Effector memory CD8-positive, alpha-beta T cell (primary cell): ENCODE data around the gene SLBP.
"Not testable (repeated sequence)": the region's sequence is repeated elsewhere in the genome, so short reads cannot be mapped to it uniquely, and the experiment has no call there.

Source experiments
- ATAC-seq: fragments of 150-1000 bp; cut with Tn5 transposase; replicated peaks from 2 replicates; pipeline ENCODE4 v1.10.0; 2021; ENCODE audit warnings: mild to moderate bottlenecking, moderate library complexity
- DNase-seq, 3 experiments: peaks; one replicate each; pipeline ENCODE4 v3.0.0; 2021
- H3K27ac Mint-ChIP-seq, 2 donors: one replicate each; pipeline ENCODE4 v1.8.0; 2022; ENCODE audit warnings: mild to moderate bottlenecking in 2 of 2, mixed read lengths in 2 of 2, moderate library complexity in 2 of 2
- H3K27me3 Mint-ChIP-seq, 2 donors: one replicate each; pipeline ENCODE4 v1.8.0; 2022; ENCODE audit warnings: mixed read lengths in 2 of 2
- H3K36me3 Mint-ChIP-seq: one replicate; pipeline ENCODE4 v1.8.0; 2022; ENCODE audit warnings: mild to moderate bottlenecking, moderate library complexity, mixed read lengths; ENCODE audit not compliant: insufficient read depth
- H3K4me1 Mint-ChIP-seq, 2 donors: one replicate each; pipeline ENCODE4 v1.8.0; 2022; ENCODE audit warnings: low read depth in 2 of 2, mixed read lengths in 2 of 2
- H3K4me3 Mint-ChIP-seq, 2 donors: one replicate each; pipeline ENCODE4 v1.8.0; 2022; ENCODE audit warnings: mild to moderate bottlenecking in 2 of 2, mixed read lengths in 2 of 2, moderate library complexity in 2 of 2
- H3K9me3 Mint-ChIP-seq, 2 donors: one replicate each; pipeline ENCODE4 v1.8.0; 2022; ENCODE audit warnings: mixed read lengths in 2 of 2

The SLBP gene

GRCh38 chr4:1676605-1677525 is 35.3 kb downstream of the SLBP start:
- ATAC-seq (no peak), DNase-seq (no peak)
- Mint-ChIP-seq H3K9me3 (no peaks in the 10 kb centered on the region), H3K36me3 (no peaks in the 10 kb centered on the region), H3K27ac (no peak overlapping the region), H3K27me3 (peaks cover 0 to 17% of the 10 kb centered on the region in 2 donors), H3K4me3 (no peak overlapping the region), H3K4me1 (no peaks in the 10 kb centered on the region)

DNA sequence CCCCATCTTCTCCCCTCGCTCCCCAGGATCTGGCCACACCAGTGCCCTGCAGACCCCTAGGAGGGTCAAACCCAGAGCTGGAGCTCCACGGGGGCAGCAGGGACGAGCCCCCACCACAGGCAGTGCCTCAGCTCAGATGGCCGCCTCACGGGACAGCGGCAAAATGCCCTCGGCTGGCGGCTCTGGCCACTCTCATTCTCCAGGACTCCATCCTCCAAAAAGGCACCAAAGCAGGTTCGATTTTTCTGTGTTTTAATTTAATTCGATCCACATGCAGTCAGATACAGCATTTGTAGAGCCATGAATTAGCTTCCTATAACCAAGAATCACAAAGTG is 36.3 kb downstream of the SLBP start:
- no peaks in the 10 kb centered on the region for H3K9me3 Mint-ChIP-seq
- no peak overlapping the region for H3K27ac Mint-ChIP-seq
- no peak overlapping the region for H3K4me3 Mint-ChIP-seq
- DNase-seq = no peak
- H3K36me3 Mint-ChIP-seq = no peaks in the 10 kb centered on the region
- no peak for ATAC-seq
- H3K27me3 Mint-ChIP-seq = peaks cover 0 to 17% of the 10 kb centered on the region in 2 donors
- no peaks in the 10 kb centered on the region for H3K4me1 Mint-ChIP-seq

DNA sequence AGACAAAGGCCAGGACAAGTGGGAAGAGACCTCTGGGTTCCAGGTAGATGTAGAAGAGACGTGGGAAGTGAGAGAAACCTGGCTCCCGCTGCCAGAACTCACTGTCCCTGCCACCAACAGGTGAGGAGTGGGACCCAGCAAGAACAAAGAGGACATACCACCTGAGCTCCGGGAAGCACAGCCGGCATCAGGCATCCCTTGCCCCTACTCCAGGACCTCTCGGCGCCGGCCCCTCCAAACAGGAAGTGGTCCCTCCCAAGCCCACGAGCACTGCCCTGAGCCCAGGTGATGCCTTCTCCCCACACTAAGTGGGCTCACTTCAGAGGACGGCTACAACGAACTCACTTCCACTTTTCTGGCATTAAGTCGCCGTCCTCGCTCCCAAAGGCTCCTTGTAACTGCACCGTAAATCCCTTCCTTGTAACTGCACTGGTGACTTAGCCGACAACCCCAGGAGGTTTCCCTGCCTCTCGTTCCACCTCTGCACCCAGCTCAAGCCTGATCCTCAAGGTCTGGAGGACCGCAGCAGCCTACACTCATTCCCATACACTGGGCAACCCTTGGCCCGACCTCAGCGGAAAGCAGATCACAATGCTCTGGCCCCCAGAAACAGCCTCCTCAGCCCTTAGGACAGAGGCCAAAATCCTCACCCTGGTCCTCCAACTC is 36.9 kb downstream of the SLBP start:
- no peaks in the 10 kb centered on the region for H3K9me3 Mint-ChIP-seq
- H3K4me1 Mint-ChIP-seq = no peaks in the 10 kb centered on the region
- H3K4me3 Mint-ChIP-seq = no peak overlapping the region
- ATAC-seq (no peak), DNase-seq (no peak)
- peaks cover 0 to 17% of the 10 kb centered on the region in 2 donors for H3K27me3 Mint-ChIP-seq
- H3K36me3 Mint-ChIP-seq = no peaks in the 10 kb centered on the region
- H3K27ac Mint-ChIP-seq = peak overlapping the region in 1 of 2 donors; percentile 23

GRCh38 chr4:1674682-1675081 is 37.4 kb downstream of the SLBP start:
- H3K36me3 Mint-ChIP-seq = no peaks in the 10 kb centered on the region
- no peak for DNase-seq
- no peaks in the 10 kb centered on the region for H3K4me1 Mint-ChIP-seq
- peaks cover 0 to 17% of the 10 kb centered on the region in 2 donors for H3K27me3 Mint-ChIP-seq
- ATAC-seq = no peak
- no peak overlapping the region for H3K4me3 Mint-ChIP-seq
- H3K9me3 Mint-ChIP-seq = no peaks in the 10 kb centered on the region
- H3K27ac Mint-ChIP-seq = peak overlapping the region in 1 of 2 donors; percentile 23

DNA sequence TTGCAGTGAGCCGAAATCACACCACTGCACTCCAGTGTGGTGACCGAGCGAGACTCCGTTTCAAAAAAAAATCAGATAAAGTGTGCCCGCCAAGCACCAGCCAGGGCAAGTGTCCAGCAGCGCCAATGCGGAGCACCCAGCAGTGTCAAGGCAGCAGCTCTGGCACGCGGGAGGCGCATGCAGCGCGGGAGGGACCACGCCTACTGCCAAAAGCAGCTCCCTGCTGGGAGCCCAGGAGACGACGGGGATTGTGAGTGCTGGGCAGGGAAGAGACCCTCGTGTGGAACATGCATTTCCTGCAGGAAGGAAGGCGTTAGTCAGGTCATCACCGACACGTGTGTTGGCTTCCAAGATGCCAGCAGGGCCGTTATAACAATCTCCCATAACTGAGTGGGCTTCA is 38.4 kb downstream of the SLBP start:
- H3K4me1 Mint-ChIP-seq = no peaks in the 10 kb centered on the region
- no peak overlapping the region for H3K4me3 Mint-ChIP-seq
- no peak overlapping the region for H3K27ac Mint-ChIP-seq
- DNase-seq = no peak
- no peaks in the 10 kb centered on the region for H3K9me3 Mint-ChIP-seq
- H3K27me3 Mint-ChIP-seq = peaks cover 0 to 17% of the 10 kb centered on the region in 2 donors
- H3K36me3 Mint-ChIP-seq = no peaks in the 10 kb centered on the region
- ATAC-seq = no peak

GRCh38 chr4:1671011-1671410 is 41.1 kb downstream of the SLBP start:
- peaks cover 0 to 16% of the 10 kb centered on the region in 2 donors for H3K27me3 Mint-ChIP-seq
- not testable (repeated sequence) for H3K9me3 Mint-ChIP-seq, DNase-seq, ATAC-seq, H3K4me1 Mint-ChIP-seq, H3K36me3 Mint-ChIP-seq, H3K27ac Mint-ChIP-seq, H3K4me3 Mint-ChIP-seq

DNA sequence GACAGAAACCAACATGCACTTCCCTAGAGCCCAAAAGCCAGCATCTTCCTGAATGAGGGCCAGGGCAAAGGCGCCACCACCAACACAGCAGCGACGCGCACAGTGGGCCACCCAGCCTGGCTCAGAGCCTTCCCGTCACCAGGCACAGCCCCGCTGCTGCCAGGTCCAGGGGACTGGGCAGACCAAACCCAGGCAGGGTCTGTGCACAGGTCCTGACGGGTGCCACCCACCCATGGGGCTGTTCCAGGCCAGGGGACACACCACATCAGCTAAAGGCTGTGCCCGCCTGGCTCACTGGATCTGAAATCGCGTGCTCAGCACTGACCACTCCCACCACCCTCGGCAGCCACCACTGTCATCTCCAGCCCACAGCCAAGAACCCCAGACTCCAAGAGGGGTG is 41.8 kb downstream of the SLBP start:
- Mint-ChIP-seq H3K9me3 (no peaks in the 10 kb centered on the region), H3K4me1 (no peaks in the 10 kb centered on the region), H3K27ac (no peak overlapping the region), H3K36me3 (peaks cover 3% of the 10 kb centered on the region), H3K27me3 (peaks cover 0 to 8% of the 10 kb centered on the region in 2 donors), H3K4me3 (no peak overlapping the region)
- ATAC-seq = no peak
- no peak for DNase-seq

- DNase-seq = no peak
- H3K36me3 Mint-ChIP-seq = peaks cover 3% of the 10 kb centered on the region
- no peaks in the 10 kb centered on the region for H3K9me3 Mint-ChIP-seq
- H3K4me1 Mint-ChIP-seq = no peaks in the 10 kb centered on the region
- H3K27ac Mint-ChIP-seq = no peak overlapping the region
- no peak overlapping the region for H3K4me3 Mint-ChIP-seq
- H3K27me3 Mint-ChIP-seq = peaks cover 0 to 4% of the 10 kb centered on the region in 2 donors
- ATAC-seq = no peak
These were observed 42.3 kb downstream of the SLBP start for GRCh38 chr4:1669850-1670249.

DNA sequence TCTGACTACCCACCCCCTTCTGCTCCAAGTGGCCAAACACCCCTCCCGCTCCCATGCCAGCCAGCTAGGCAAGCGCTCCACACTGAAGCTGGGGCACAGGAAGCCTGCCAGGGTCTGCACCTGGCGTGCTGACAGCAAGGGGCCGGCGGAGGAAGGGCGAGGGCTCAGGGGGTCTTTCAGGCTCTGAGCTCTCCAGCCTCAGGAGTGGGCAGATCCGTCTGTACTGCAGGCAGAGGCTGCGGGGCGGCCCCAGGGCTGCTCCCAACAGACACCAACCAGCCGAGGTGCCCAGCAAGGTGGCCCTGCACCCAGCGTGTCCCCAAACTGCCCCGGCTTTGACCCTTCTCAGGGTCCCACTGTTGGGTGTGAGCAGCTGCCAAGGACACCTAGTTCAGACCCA is 42.8 kb downstream of the SLBP start:
- no peak for ATAC-seq

GRCh38 chr4:1668488-1668840 is 43.7 kb downstream of the SLBP start:
- Mint-ChIP-seq H3K27ac (no peak overlapping the region), H3K27me3 (no peaks in the 10 kb centered on the region), H3K4me3 (no peak overlapping the region), H3K4me1 (no peaks in the 10 kb centered on the region), H3K9me3 (no peaks in the 10 kb centered on the region), H3K36me3 (peaks cover 3% of the 10 kb centered on the region)
- DNase-seq (no peak), ATAC-seq (no peak)

More for the DNA sequence above, 42.8 kb downstream of the SLBP start:
- Mint-ChIP-seq H3K4me3 (no peak overlapping the region), H3K9me3 (no peaks in the 10 kb centered on the region), H3K4me1 (no peaks in the 10 kb centered on the region), H3K27me3 (no peaks in the 10 kb centered on the region), H3K27ac (no peak overlapping the region), H3K36me3 (peaks cover 3% of the 10 kb centered on the region)
- DNase-seq = no peak

GRCh38 chr4:1667273-1667672 is 44.8 kb downstream of the SLBP start:
- DNase-seq = no peak
- H3K27me3 Mint-ChIP-seq = no peaks in the 10 kb centered on the region
- H3K4me1 Mint-ChIP-seq = no peaks in the 10 kb centered on the region
- H3K9me3 Mint-ChIP-seq = no peaks in the 10 kb centered on the region
- H3K27ac Mint-ChIP-seq = no peak overlapping the region
- peaks cover 3% of the 10 kb centered on the region for H3K36me3 Mint-ChIP-seq
- no peak for ATAC-seq
- H3K4me3 Mint-ChIP-seq = no peak overlapping the region

DNA sequence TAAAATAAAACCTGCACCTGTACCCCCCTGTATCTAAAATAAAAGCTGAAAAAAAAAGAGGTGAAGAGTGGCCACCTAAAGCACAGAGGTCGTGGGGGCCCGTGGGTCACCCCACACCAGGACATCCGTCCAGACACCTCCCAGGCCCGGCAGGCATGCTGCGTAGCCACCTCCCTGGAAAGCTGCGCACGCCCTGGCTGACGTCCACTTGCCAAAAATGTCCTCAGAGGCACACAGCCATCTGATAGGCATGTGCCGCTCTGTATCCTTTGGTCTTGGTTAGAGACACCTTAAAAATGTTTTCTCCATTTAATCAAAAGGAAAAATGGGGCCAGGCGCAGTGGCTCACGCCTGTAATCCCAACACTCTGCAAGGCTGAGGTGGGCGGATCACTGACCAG is 45.7 kb downstream of the SLBP start:
- ATAC-seq (no peak), DNase-seq (no peak)
- Mint-ChIP-seq H3K4me3 (no peak overlapping the region), H3K4me1 (no peaks in the 10 kb centered on the region), H3K27ac (no peak overlapping the region), H3K36me3 (peaks cover 3% of the 10 kb centered on the region), H3K27me3 (no peaks in the 10 kb centered on the region), H3K9me3 (no peaks in the 10 kb centered on the region)

- Mint-ChIP-seq H3K27me3 (no peaks in the 10 kb centered on the region), H3K4me3 (no peak overlapping the region), H3K4me1 (no peaks in the 10 kb centered on the region), H3K36me3 (peaks cover 3% of the 10 kb centered on the region), H3K27ac (no peak overlapping the region), H3K9me3 (no peaks in the 10 kb centered on the region)
- DNase-seq (no peak), ATAC-seq (no peak)
These were observed 48.0 kb downstream of the SLBP start for GRCh38 chr4:1664141-1664540.

GRCh38 chr4:1663549-1663948 is 48.6 kb downstream of the SLBP start:
- no peak overlapping the region for H3K4me3 Mint-ChIP-seq
- H3K36me3 Mint-ChIP-seq = peaks cover 3% of the 10 kb centered on the region
- H3K27me3 Mint-ChIP-seq = no peaks in the 10 kb centered on the region
- no peaks in the 10 kb centered on the region for H3K9me3 Mint-ChIP-seq
- H3K4me1 Mint-ChIP-seq = no peaks in the 10 kb centered on the region
- ATAC-seq (no peak), DNase-seq (no peak)
- no peak overlapping the region for H3K27ac Mint-ChIP-seq
